Neural progenitor cell (in vitro differentiated cells): ENCODE measurements around the gene HCN1.

Experiments used
- EZH2 ChIP-seq: fragments of 200-600 bp; sonication (generic); IDR thresholded peaks from 2 replicates; pipeline ENCODE4 v1.6.1; 2017; ENCODE audit warnings: antibody characterized with exemption, mild to moderate bottlenecking, moderate library complexity
- EZH2phosphoT487 ChIP-seq: fragments of 200-600 bp; sonication (generic); IDR thresholded peaks from 2 replicates; pipeline ENCODE4 v1.6.1; 2017; ENCODE audit warnings: antibody characterized with exemption
- TF ChIP-seq, protein P1 (sequence below): fragments of 200-600 bp; sonication (generic); IDR thresholded peaks from 2 replicates; pipeline ENCODE4 v1.5.1; 2017; ENCODE audit warnings: antibody characterized with exemption, mild to moderate bottlenecking

DNA sequence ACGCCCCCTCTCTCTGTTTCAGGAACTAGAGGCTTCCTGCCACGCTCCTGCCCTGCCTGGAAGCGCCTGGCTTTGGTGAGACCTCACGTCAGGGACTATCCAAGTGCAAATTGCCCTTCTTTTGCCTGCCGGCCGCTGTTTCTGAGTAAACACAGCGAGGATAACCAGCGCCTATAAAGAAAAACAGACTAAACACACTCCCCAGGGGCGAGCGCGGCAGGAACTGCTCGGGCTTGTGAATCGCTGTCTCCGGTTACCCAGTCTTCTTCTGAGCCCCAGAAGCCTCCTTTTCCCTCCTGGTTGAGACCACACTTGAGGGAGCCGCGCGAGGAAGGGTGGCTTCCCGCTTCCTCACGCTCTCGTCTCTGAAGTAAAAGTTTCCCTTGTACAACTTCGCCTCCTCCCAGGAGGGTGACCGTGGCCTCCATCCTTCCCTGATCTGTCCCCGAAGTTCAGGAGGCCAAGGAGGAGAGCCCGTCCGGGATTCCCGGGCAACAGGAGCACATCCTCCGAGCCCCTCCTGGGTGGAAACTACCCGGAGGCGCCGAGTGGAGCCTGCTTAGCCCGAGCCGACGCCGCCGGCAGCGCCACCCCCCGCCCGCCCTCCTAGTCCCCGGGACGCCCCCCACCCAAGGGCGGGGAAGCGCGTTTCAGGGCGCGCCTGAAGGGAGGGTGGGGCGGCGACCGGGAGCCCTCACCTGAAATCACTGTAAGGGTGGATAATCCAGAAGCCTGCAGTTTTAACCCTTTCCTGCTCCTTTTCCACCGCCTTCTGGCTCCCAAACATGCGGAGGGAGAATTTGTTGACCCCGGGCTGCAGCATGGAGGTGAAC, 993 bp downstream of the HCN1 start:
- TF ChIP-seq, protein P1, sequence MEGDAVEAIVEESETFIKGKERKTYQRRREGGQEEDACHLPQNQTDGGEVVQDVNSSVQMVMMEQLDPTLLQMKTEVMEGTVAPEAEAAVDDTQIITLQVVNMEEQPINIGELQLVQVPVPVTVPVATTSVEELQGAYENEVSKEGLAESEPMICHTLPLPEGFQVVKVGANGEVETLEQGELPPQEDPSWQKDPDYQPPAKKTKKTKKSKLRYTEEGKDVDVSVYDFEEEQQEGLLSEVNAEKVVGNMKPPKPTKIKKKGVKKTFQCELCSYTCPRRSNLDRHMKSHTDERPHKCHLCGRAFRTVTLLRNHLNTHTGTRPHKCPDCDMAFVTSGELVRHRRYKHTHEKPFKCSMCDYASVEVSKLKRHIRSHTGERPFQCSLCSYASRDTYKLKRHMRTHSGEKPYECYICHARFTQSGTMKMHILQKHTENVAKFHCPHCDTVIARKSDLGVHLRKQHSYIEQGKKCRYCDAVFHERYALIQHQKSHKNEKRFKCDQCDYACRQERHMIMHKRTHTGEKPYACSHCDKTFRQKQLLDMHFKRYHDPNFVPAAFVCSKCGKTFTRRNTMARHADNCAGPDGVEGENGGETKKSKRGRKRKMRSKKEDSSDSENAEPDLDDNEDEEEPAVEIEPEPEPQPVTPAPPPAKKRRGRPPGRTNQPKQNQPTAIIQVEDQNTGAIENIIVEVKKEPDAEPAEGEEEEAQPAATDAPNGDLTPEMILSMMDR = no peak
- TF ChIP-seq EZH2phosphoT487 = no peak
- TF ChIP-seq EZH2 = peak; percentile 70
